GM12878 (cell line): ENCODE data around the gene STARD10.

Experiments
- CEBPB ChIP-seq, 2 experiments: fragments of 150-350 bp in 1 of 2; IDR thresholded peaks; 2 replicates each; pipeline ENCODE4 v1.6.1; 2012 to 2014; ENCODE audit warnings: low read depth in 2 of 2, low read length in 2 of 2, borderline replicate concordance in 1 of 2, inconsistent platforms in 1 of 2
- HDAC2 ChIP-seq: fragments of 200-600 bp; sonication (generic); IDR thresholded peaks from 2 replicates; pipeline ENCODE4 v1.6.1; 2017
- NBN ChIP-seq: fragments of 450-650 bp; IDR thresholded peaks from 2 replicates; pipeline ENCODE4 v1.6.1; 2016

- TF ChIP-seq CEBPB (IDR thresholded peaks at IDR 0.05; ENCODE audit: borderline replicate concordance in 1 of 2, low read depth in 2 of 2, low read length in 2 of 2) (no peak), NBN (no peak), HDAC2 (no peak)
Observed at GRCh38 chr11:72742513-72743320, 51.1 kb downstream of the STARD10 start.
